ENCODE measurements around the gene ALDH3B2.
"Not testable (repeated sequence)": the region's sequence is repeated elsewhere in the genome, so short reads cannot be mapped to it uniquely, and the experiment has no call there.

DNA sequence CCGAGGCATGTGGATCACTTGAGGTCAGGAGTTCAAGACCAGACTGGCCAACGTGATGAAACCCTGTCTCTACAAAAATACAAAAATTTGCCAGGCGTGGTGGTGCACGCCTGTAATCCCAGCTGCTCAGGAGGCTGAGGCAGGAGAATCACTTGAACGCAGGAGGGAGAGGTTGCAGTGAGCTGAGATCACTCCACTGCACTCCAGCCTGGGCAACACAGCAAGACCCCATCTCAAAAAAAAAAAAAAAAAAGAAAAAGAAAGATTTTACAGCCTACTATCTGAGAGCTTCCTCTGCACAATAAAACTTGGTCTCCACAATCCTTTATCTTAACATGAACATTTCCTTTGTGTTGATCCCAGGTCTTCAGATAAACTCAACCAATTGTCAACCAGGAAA is 13.7 kb downstream of the ALDH3B2 start:
- TF ChIP-seq POLR2A (IDR thresholded peaks at IDR 0.05); CTCF (IDR thresholded peaks at IDR 0.05 in 4 of 5, conservative IDR thresholded peaks at IDR 0.05 in 1 of 5): not testable (repeated sequence)

All from gastrocnemius medialis (tissue), 4 donors.